Measurements from ENCODE around the gene PRSS56.

PRSS56 gene

GRCh38 chr2:232573042-232573441, 52.9 kb downstream of the PRSS56 start:
- no peak for DNase-seq (ENCODE audit: low read depth)
- TF ChIP-seq, protein P1, sequence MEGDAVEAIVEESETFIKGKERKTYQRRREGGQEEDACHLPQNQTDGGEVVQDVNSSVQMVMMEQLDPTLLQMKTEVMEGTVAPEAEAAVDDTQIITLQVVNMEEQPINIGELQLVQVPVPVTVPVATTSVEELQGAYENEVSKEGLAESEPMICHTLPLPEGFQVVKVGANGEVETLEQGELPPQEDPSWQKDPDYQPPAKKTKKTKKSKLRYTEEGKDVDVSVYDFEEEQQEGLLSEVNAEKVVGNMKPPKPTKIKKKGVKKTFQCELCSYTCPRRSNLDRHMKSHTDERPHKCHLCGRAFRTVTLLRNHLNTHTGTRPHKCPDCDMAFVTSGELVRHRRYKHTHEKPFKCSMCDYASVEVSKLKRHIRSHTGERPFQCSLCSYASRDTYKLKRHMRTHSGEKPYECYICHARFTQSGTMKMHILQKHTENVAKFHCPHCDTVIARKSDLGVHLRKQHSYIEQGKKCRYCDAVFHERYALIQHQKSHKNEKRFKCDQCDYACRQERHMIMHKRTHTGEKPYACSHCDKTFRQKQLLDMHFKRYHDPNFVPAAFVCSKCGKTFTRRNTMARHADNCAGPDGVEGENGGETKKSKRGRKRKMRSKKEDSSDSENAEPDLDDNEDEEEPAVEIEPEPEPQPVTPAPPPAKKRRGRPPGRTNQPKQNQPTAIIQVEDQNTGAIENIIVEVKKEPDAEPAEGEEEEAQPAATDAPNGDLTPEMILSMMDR (conservative IDR thresholded peaks at IDR 0.05; ENCODE audit: control insufficient read depth, insufficient read depth, low read depth, low read length): no peak
- H3K4me3 ChIP-seq (ENCODE audit: control insufficient read depth, low read depth, low read length): no peak overlapping the region

- DNase-seq (ENCODE audit: low read depth): no peak
- H3K4me3 ChIP-seq (ENCODE audit: control insufficient read depth, low read depth, low read length): no peak overlapping the region
- TF ChIP-seq, protein P1 (conservative IDR thresholded peaks at IDR 0.05; ENCODE audit: control insufficient read depth, insufficient read depth, low read depth, low read length): no peak
These were observed 53.7 kb downstream of the PRSS56 start for GRCh38 chr2:232573771-232574435.

- TF ChIP-seq, protein P1 (conservative IDR thresholded peaks at IDR 0.05; ENCODE audit: control insufficient read depth, insufficient read depth, low read depth, low read length): no peak
- no peak overlapping the region for H3K4me3 ChIP-seq (ENCODE audit: control insufficient read depth, low read depth, low read length)
- DNase-seq (ENCODE audit: low read depth): peak; percentile 26
These were observed 54.7 kb downstream of the PRSS56 start for GRCh38 chr2:232574674-232575403.
